ENCODE measurements around the gene SRSF1.
"Not testable (repeated sequence)": the region's sequence is repeated elsewhere in the genome, so short reads cannot be mapped to it uniquely, and the experiment has no call there.

The SRSF1 gene

DNA sequence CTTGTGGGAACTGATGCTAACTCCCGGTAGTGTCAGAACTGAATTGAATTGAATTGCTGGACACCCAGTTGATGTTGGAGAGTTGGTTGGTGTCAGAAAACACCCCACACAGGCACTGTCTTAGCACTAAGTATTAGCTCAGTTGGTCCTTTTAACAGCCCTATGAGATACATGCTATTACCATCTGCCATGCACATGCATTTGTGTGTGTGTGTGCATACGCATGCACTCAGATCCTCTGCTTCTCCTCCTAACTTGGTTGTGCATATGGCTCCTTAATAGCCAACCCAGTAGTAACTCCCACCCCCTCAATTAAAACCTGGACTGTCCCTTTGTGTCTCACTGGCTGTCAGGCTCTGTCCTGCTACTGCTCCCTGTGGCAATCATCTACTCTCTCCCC is 43.9 kb upstream of the SRSF1 start:
- TF ChIP-seq, protein P1, sequence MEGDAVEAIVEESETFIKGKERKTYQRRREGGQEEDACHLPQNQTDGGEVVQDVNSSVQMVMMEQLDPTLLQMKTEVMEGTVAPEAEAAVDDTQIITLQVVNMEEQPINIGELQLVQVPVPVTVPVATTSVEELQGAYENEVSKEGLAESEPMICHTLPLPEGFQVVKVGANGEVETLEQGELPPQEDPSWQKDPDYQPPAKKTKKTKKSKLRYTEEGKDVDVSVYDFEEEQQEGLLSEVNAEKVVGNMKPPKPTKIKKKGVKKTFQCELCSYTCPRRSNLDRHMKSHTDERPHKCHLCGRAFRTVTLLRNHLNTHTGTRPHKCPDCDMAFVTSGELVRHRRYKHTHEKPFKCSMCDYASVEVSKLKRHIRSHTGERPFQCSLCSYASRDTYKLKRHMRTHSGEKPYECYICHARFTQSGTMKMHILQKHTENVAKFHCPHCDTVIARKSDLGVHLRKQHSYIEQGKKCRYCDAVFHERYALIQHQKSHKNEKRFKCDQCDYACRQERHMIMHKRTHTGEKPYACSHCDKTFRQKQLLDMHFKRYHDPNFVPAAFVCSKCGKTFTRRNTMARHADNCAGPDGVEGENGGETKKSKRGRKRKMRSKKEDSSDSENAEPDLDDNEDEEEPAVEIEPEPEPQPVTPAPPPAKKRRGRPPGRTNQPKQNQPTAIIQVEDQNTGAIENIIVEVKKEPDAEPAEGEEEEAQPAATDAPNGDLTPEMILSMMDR (IDR thresholded peaks at IDR 0.05; ENCODE audit: control extremely low read depth, extremely low read depth, low read depth, missing control alignments): no peak
- ChIA-PET CTCF (no interaction called here), POLR2A (interaction anchor here (0.5 kb wide), 1 partner anchor 32 kb away, joined by 4 read pairs; the partner anchor contains the start of gene DYNLL2)
- no peak for DNase-seq (ENCODE audit: extremely low spot score)

DNA sequence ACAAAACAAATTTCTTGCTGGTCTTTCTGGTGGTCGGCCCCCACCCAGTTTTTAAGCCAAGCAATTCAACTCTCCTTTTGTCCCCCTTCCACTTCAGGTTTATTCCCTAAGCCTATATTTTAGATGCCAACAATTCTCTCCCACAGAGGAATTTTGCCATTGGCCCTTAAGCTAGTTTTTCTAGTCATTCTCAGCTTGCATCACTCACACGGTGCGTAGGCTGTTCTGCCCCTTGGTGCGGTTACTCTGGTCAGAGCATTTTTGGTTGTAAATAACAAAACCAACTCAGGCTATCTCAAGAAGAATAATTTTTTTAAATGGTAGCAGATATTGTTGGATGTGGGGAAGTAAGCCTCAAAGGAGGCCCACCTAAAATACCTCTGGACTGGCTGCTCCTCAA is 42.5 kb upstream of the SRSF1 start:
- no peak for DNase-seq (ENCODE audit: extremely low spot score)
- CTCF ChIA-PET: interaction anchor here (0.7 kb wide), 1 partner anchor 68 kb away, joined by 3 read pairs; no protein-coding TSS in a partner anchor
- TF ChIP-seq, protein P1 (IDR thresholded peaks at IDR 0.05; ENCODE audit: control extremely low read depth, extremely low read depth, low read depth, missing control alignments): no peak
- POLR2A ChIA-PET: no interaction called here

DNA sequence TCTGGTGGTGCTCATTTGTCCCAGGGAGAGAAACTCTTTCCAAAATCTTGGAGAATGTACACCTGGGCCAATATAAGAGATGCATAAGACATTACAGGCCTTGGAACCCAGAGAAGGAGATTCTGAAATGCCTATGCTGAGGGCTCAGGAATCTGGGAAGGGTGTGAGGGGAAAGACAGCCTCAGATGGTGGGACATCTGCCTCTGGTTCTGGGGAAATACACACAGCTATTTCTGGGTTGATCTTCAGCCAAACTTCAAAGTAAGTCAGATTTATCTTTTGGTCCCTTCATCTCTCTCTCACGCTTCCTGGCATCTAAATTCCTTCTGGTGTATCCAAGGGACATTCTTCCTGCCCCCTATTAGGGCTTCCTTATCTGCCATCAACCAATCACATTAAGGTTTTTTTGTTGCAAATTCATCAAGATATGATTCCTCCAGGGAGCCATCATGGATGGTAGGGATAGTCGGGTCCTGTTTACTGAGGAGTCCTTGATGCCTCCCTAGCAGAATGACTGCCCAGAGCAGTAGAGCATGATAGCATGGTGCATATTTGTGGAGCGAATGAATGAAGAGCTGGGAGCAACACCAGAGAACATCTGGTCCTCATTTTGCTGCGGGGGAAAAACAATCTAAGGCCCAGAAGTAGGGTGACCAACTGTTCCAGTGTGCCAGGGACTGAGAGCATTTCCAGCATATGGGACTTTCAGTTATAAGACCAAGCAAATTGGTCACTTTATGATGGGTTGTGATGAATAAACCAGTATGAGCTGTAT is 40.5 kb upstream of the SRSF1 start:
- POLR2A ChIA-PET: no interaction called here
- CTCF ChIA-PET: interaction anchor here (1.2 kb wide), 1 partner anchor 13 kb away, joined by 4 read pairs; no protein-coding TSS in a partner anchor
- TF ChIP-seq, protein P1 (IDR thresholded peaks at IDR 0.05; ENCODE audit: control extremely low read depth, extremely low read depth, low read depth, missing control alignments): no peak

DNA sequence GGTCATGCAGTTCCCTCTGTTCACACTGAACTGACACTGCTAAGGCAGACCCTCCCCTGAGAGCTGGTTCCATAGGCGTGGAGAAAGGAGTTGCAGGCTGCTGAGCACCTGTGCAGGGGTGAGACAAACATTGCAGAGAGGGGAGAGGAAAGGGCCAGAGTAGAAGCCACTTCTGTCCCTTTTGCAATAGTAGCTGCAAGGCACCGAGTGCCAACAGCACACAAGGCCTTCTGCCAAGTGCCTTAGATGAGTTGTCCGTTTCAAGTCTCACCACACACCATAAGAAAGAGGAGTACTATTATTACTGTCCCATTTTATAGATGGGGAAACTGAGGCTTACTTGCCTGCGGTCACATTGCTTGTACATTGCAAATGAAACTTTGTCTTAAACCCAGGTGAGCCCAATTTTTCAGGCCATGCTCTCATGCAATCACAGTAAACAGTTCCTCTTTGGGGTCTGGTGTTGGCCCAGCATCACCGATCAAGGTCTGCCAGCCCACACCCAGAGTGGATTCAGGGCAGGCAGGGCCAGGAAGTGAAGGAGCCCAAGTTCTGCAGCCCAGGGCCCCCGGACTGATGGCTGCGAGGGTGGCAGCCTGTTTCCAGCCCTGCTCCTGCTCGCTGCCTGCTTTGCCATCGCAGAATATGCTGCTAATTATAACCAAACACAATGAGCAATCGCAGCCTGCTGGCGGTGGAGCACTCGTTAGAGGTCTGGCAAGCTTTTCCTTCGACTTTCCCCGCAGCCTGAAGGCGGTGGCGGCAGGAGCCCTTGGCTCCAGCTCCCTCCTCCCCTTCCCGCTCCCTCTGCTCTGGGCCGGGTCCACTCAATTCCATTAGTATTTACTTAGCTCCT is 39.4 kb upstream of the SRSF1 start:
- POLR2A ChIA-PET: no interaction called here
- TF ChIP-seq, protein P1 (IDR thresholded peaks at IDR 0.05; ENCODE audit: control extremely low read depth, extremely low read depth, low read depth, missing control alignments): no peak
- CTCF ChIA-PET: interaction anchor here (1.2 kb wide), 1 partner anchor 15 kb away, joined by 4 read pairs; no protein-coding TSS in a partner anchor
- DNase-seq (ENCODE audit: extremely low spot score): no peak

More for the DNA sequence above, 40.5 kb upstream of the SRSF1 start:
- no peak for DNase-seq (ENCODE audit: extremely low spot score)

DNA sequence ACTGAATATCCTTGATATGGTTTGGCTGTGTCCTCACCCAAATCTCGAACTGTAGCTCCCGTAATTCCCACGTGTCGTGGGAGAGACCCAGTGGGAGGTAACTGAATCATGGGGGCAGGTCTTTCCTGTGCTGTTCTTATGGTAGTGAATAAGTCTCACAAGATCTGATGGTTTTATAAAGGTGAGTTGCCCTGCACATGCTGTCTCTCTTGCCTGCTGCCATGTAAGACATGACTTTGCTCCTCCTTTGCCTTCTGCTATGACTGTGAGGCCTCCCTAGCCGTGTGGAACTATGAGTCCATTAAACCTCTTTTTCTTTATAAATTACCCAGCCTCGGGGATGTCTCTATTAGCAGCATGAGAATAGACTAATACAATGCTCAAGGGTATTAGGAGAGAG is 37.2 kb upstream of the SRSF1 start:
- POLR2A ChIA-PET; DNase-seq (ENCODE audit: extremely low spot score): not testable (repeated sequence)
- CTCF ChIA-PET: interaction anchor here (0.8 kb wide), 1 partner anchor 9 kb away, joined by 3 read pairs; no protein-coding TSS in a partner anchor

DNA sequence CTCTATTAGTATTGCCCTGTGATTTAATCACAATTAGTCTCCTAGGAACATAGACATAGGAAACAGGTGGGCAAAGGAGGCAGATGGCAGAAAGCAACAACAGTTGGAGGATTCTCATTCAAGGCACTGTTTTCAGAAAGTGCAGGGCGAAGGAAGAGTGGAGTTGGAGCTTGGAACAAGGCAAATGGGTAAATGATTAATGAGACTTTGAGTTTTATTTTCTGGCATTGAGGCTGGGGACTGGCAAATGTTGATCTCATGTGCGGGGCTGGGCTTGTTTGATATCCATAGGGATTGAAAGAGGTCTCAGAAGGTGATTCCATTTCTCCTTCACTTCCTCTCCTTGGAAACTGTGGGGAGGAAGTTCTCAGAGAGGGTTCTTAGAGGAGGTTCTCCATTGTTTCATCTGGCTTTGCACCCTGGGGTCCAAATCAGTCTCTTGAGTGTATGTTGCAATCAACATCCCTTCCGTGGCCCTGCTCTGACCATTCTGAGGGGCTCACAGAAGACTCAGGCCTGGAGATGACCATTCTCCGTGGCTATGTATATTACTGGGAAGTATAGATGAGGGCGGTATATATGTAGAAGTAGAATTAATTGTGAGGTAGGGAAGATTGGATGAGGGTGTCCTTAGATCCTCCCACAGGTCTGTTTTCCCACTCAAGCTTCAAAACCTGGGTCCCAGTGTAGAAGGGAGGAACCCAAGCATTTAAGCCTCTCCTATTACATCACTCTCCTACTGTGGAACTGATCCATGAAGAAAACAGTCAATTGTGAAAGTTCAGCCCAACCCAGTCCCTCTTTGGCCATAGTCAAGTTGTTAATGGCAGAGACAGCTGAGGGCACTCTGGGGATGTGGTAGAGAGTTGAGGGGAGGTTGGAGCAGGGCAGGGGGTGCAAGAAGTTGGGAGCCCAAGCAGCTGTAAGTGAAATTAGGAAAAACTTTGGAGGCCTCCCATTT is 36.5 kb upstream of the SRSF1 start:
- CTCF ChIA-PET: interaction anchor here (1.2 kb wide), 1 partner anchor 19 kb away, joined by 4 read pairs; no protein-coding TSS in a partner anchor
- TF ChIP-seq, protein P1 (IDR thresholded peaks at IDR 0.05; ENCODE audit: control extremely low read depth, extremely low read depth, low read depth, missing control alignments): no peak

More for the DNA sequence above, 36.5 kb upstream of the SRSF1 start:
- no peak for DNase-seq (ENCODE audit: extremely low spot score)
- POLR2A ChIA-PET: no interaction called here

All from GM10248 (cell line).